22Rv1 (cell line): Measurements from ENCODE around the gene PPP4C.

ENCODE experiments used
- H3K27ac ChIP-seq: fragments of 450-650 bp; 2 replicates; pipeline ENCODE4 v1.5.1; 2017
- CTCF ChIP-seq: fragments of 450-650 bp; IDR thresholded peaks from 2 replicates; pipeline ENCODE4 v1.5.1; 2017; ENCODE audit warnings: mild to moderate bottlenecking
- ZFX ChIP-seq: fragments of 450-650 bp; IDR thresholded peaks from 2 replicates; pipeline ENCODE4 v1.6.1; 2017; ENCODE audit warnings: antibody characterized with exemption, borderline replicate concordance

PPP4C gene

GRCh38 chr16:30076276-30076791 is 540 bp downstream of the PPP4C start:
- peak overlapping the region; percentile 89 for H3K27ac ChIP-seq
- TF ChIP-seq ZFX, result no peak
- no peak for TF ChIP-seq CTCF

- no peak for TF ChIP-seq CTCF
- no peak for TF ChIP-seq ZFX
- no peak overlapping the region for H3K27ac ChIP-seq
Measured at GRCh38 chr16:30077656-30078055, 1.9 kb downstream of the PPP4C start.

- no peak overlapping the region for H3K27ac ChIP-seq
- TF ChIP-seq CTCF (no peak), ZFX (no peak)
Measured at GRCh38 chr16:30078744-30079143, 3.0 kb downstream of the PPP4C start.

- TF ChIP-seq CTCF, result no peak
- TF ChIP-seq ZFX, result no peak
- H3K27ac ChIP-seq, result no peak overlapping the region
Measured at GRCh38 chr16:30079480-30079879, 3.7 kb downstream of the PPP4C start.

- peak; percentile 35 for TF ChIP-seq CTCF
- TF ChIP-seq ZFX, result no peak
Measured at GRCh38 chr16:30082545-30083090, 6.8 kb downstream of the PPP4C start.

GRCh38 chr16:30083216-30084055 is 7.6 kb downstream of the PPP4C start:
- TF ChIP-seq ZFX, result no peak
- no peak for TF ChIP-seq CTCF

More at GRCh38 chr16:30082545-30083090, 6.8 kb downstream of the PPP4C start:
- no peak overlapping the region for H3K27ac ChIP-seq

More at GRCh38 chr16:30083216-30084055, 7.6 kb downstream of the PPP4C start:
- H3K27ac ChIP-seq, result no peak overlapping the region
